ENCODE data around the gene KCNJ5.

KCNJ5 gene

GRCh38 chr11:128852327-128853023 is 38.7 kb upstream of the KCNJ5 start:
- Histone ChIP-seq H3K27ac (ENCODE audit: low read length) (no peak overlapping the region), H4K20me1 (ENCODE audit: insufficient read depth, low read length) (no peaks in the 10 kb centered on the region), H3K36me3 (ENCODE audit: insufficient read depth, low read length) (no peaks in the 10 kb centered on the region), H3K4me2 (ENCODE audit: insufficient read depth, low read length) (no peak overlapping the region), H3K9me3 (ENCODE audit: insufficient read depth, low read length, severe bottlenecking) (no peaks in the 10 kb centered on the region), H2AFZ (ENCODE audit: low read depth, low read length) (no peak overlapping the region), H3K27me3 (ENCODE audit: insufficient read depth, low read length, poor library complexity) (no peaks in the 10 kb centered on the region), H3K4me3 (ENCODE audit: low read depth in 1 of 2, low read length in 2 of 2) (no peak overlapping the region), H3K79me2 (ENCODE audit: insufficient read depth, low read length) (no peaks in the 10 kb centered on the region), H3K4me1 (ENCODE audit: insufficient read depth, low read length) (no peaks in the 10 kb centered on the region), H3K9ac (ENCODE audit: low read depth, low read length) (no peak overlapping the region)
- DNase-seq (no peak), ATAC-seq (ENCODE audit: insufficient read depth, low read depth) (no peak)
- TF ChIP-seq CTCF (IDR thresholded peaks at IDR 0.05; ENCODE audit: borderline replicate concordance, extremely low read depth, low read length, poor library complexity, severe bottlenecking) (no peak), EZH2 (IDR thresholded peaks at IDR 0.05; ENCODE audit: borderline replicate concordance, low read depth, low read length, severe bottlenecking) (no peak)

DNA sequence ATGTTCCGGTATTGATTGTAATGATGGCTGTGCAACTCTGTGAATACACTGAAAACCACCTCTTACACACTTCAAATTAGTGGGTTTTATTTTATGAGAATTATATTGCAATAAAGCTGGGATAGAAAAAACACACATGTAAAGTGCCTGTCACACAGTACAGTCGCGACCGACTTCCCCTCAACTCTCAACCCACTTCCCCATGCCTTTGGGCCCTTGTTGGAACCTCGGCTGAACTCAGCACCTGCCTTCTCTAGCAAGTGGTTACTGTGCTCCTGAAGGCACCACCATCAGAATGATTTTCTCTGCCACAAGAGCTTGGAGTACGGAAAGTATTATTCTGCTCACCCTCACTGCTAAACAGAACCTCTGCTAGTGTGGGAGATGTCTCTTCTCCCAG is 37.6 kb upstream of the KCNJ5 start:
- H3K4me1 ChIP-seq (ENCODE audit: insufficient read depth, low read length), result no peaks in the 10 kb centered on the region
- ATAC-seq (ENCODE audit: insufficient read depth, low read depth) (no peak), DNase-seq (no peak)
- no peak overlapping the region for H3K4me3 ChIP-seq (ENCODE audit: low read depth in 1 of 2, low read length in 2 of 2)
- H2AFZ ChIP-seq (ENCODE audit: low read depth, low read length), result no peak overlapping the region
- H3K27ac ChIP-seq (ENCODE audit: low read length), result no peak overlapping the region
- no peak overlapping the region for H3K4me2 ChIP-seq (ENCODE audit: insufficient read depth, low read length)
- no peak overlapping the region for H3K9ac ChIP-seq (ENCODE audit: low read depth, low read length)
- no peaks in the 10 kb centered on the region for H3K27me3 ChIP-seq (ENCODE audit: insufficient read depth, low read length, poor library complexity)
- H3K79me2 ChIP-seq (ENCODE audit: insufficient read depth, low read length), result no peaks in the 10 kb centered on the region
- TF ChIP-seq CTCF (IDR thresholded peaks at IDR 0.05; ENCODE audit: borderline replicate concordance, extremely low read depth, low read length, poor library complexity, severe bottlenecking), result no peak
- TF ChIP-seq EZH2 (IDR thresholded peaks at IDR 0.05; ENCODE audit: borderline replicate concordance, low read depth, low read length, severe bottlenecking), result no peak
- H3K9me3 ChIP-seq (ENCODE audit: insufficient read depth, low read length, severe bottlenecking), result no peaks in the 10 kb centered on the region
- H4K20me1 ChIP-seq (ENCODE audit: insufficient read depth, low read length), result no peaks in the 10 kb centered on the region
- no peaks in the 10 kb centered on the region for H3K36me3 ChIP-seq (ENCODE audit: insufficient read depth, low read length)

DNA sequence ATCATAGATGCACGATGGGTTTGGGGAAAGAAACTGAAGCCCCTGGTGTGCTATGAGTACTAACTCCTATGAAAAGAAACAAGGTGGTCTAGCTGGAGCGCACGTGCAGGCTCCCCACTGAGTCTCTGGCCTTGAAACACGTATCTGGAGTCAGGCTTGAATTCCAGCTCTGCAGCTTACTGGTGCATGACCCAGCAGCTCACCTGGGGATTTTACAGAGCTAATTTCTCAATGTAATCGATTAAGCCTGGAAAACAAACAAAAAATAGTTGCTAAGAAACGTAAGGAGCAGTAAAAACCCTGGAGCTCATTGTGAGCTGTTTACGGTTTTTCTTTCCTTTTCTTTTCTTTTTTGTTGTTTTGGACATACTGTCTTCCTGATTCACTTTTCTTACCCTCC is 36.3 kb upstream of the KCNJ5 start:
- Histone ChIP-seq H3K79me2 (ENCODE audit: insufficient read depth, low read length) (no peaks in the 10 kb centered on the region), H2AFZ (ENCODE audit: low read depth, low read length) (no peak overlapping the region), H3K4me3 (ENCODE audit: low read depth in 1 of 2, low read length in 2 of 2) (no peak overlapping the region), H3K27me3 (ENCODE audit: insufficient read depth, low read length, poor library complexity) (no peaks in the 10 kb centered on the region), H3K9ac (ENCODE audit: low read depth, low read length) (no peak overlapping the region), H3K36me3 (ENCODE audit: insufficient read depth, low read length) (no peaks in the 10 kb centered on the region), H4K20me1 (ENCODE audit: insufficient read depth, low read length) (no peaks in the 10 kb centered on the region), H3K27ac (ENCODE audit: low read length) (no peak overlapping the region), H3K4me1 (ENCODE audit: insufficient read depth, low read length) (no peaks in the 10 kb centered on the region), H3K4me2 (ENCODE audit: insufficient read depth, low read length) (no peak overlapping the region), H3K9me3 (ENCODE audit: insufficient read depth, low read length, severe bottlenecking) (no peaks in the 10 kb centered on the region)
- no peak for DNase-seq
- no peak for ATAC-seq (ENCODE audit: insufficient read depth, low read depth)
- no peak for TF ChIP-seq EZH2 (IDR thresholded peaks at IDR 0.05; ENCODE audit: borderline replicate concordance, low read depth, low read length, severe bottlenecking)
- no peak for TF ChIP-seq CTCF (IDR thresholded peaks at IDR 0.05; ENCODE audit: borderline replicate concordance, extremely low read depth, low read length, poor library complexity, severe bottlenecking)
